ENCODE data around the gene MAGI2.

The MAGI2 gene

GRCh38 chr7:79185605-79186004, 267.9 kb downstream of the MAGI2 start:
- Histone ChIP-seq H3K36me3 (ENCODE audit: insufficient read depth, low read length) (no peaks in the 10 kb centered on the region), H3K4me2 (ENCODE audit: insufficient read depth, low read length) (no peak overlapping the region), H3K27ac (ENCODE audit: low read length) (no peak overlapping the region), H3K9ac (ENCODE audit: low read depth, low read length) (no peak overlapping the region), H3K4me3 (ENCODE audit: low read depth in 1 of 2, low read length in 2 of 2) (no peak overlapping the region), H3K79me2 (ENCODE audit: insufficient read depth, low read length) (no peaks in the 10 kb centered on the region), H4K20me1 (ENCODE audit: insufficient read depth, low read length) (no peaks in the 10 kb centered on the region), H3K9me3 (ENCODE audit: insufficient read depth, low read length, severe bottlenecking) (no peaks in the 10 kb centered on the region), H3K27me3 (ENCODE audit: insufficient read depth, low read length, poor library complexity) (no peaks in the 10 kb centered on the region), H2AFZ (ENCODE audit: low read depth, low read length) (no peak overlapping the region), H3K4me1 (ENCODE audit: insufficient read depth, low read length) (no peaks in the 10 kb centered on the region)
- no peak for DNase-seq
- TF ChIP-seq EZH2 (IDR thresholded peaks at IDR 0.05; ENCODE audit: borderline replicate concordance, low read depth, low read length, severe bottlenecking) (no peak), CTCF (IDR thresholded peaks at IDR 0.05; ENCODE audit: borderline replicate concordance, extremely low read depth, low read length, poor library complexity, severe bottlenecking) (no peak)
- no peak for ATAC-seq (ENCODE audit: insufficient read depth, low read depth)

- no peak overlapping the region for H2AFZ ChIP-seq (ENCODE audit: low read depth, low read length)
- DNase-seq (no peak), ATAC-seq (ENCODE audit: insufficient read depth, low read depth) (no peak)
- no peaks in the 10 kb centered on the region for H3K4me1 ChIP-seq (ENCODE audit: insufficient read depth, low read length)
- H3K9ac ChIP-seq (ENCODE audit: low read depth, low read length), result no peak overlapping the region
- H3K4me3 ChIP-seq (ENCODE audit: low read depth in 1 of 2, low read length in 2 of 2), result no peak overlapping the region
- no peaks in the 10 kb centered on the region for H3K36me3 ChIP-seq (ENCODE audit: insufficient read depth, low read length)
- no peaks in the 10 kb centered on the region for H3K9me3 ChIP-seq (ENCODE audit: insufficient read depth, low read length, severe bottlenecking)
- H3K27me3 ChIP-seq (ENCODE audit: insufficient read depth, low read length, poor library complexity), result no peaks in the 10 kb centered on the region
- H4K20me1 ChIP-seq (ENCODE audit: insufficient read depth, low read length), result no peaks in the 10 kb centered on the region
- H3K4me2 ChIP-seq (ENCODE audit: insufficient read depth, low read length), result no peak overlapping the region
- no peak overlapping the region for H3K27ac ChIP-seq (ENCODE audit: low read length)
- H3K79me2 ChIP-seq (ENCODE audit: insufficient read depth, low read length), result no peaks in the 10 kb centered on the region
- no peak for TF ChIP-seq CTCF (IDR thresholded peaks at IDR 0.05; ENCODE audit: borderline replicate concordance, extremely low read depth, low read length, poor library complexity, severe bottlenecking)
- no peak for TF ChIP-seq EZH2 (IDR thresholded peaks at IDR 0.05; ENCODE audit: borderline replicate concordance, low read depth, low read length, severe bottlenecking)
Observed at GRCh38 chr7:79182283-79182682, 271.2 kb downstream of the MAGI2 start.

GRCh38 chr7:79180533-79180932, 272.9 kb downstream of the MAGI2 start:
- no peaks in the 10 kb centered on the region for H3K9me3 ChIP-seq (ENCODE audit: insufficient read depth, low read length, severe bottlenecking)
- no peak overlapping the region for H2AFZ ChIP-seq (ENCODE audit: low read depth, low read length)
- no peak for TF ChIP-seq EZH2 (IDR thresholded peaks at IDR 0.05; ENCODE audit: borderline replicate concordance, low read depth, low read length, severe bottlenecking)
- no peak for TF ChIP-seq CTCF (IDR thresholded peaks at IDR 0.05; ENCODE audit: borderline replicate concordance, extremely low read depth, low read length, poor library complexity, severe bottlenecking)
- no peaks in the 10 kb centered on the region for H4K20me1 ChIP-seq (ENCODE audit: insufficient read depth, low read length)
- no peak for ATAC-seq (ENCODE audit: insufficient read depth, low read depth)
- no peaks in the 10 kb centered on the region for H3K27me3 ChIP-seq (ENCODE audit: insufficient read depth, low read length, poor library complexity)
- H3K79me2 ChIP-seq (ENCODE audit: insufficient read depth, low read length), result no peaks in the 10 kb centered on the region
- no peaks in the 10 kb centered on the region for H3K36me3 ChIP-seq (ENCODE audit: insufficient read depth, low read length)
- DNase-seq, result no peak
- H3K9ac ChIP-seq (ENCODE audit: low read depth, low read length), result no peak overlapping the region
- H3K4me1 ChIP-seq (ENCODE audit: insufficient read depth, low read length), result no peaks in the 10 kb centered on the region
- H3K27ac ChIP-seq (ENCODE audit: low read length), result no peak overlapping the region
- H3K4me2 ChIP-seq (ENCODE audit: insufficient read depth, low read length), result no peak overlapping the region
- no peak overlapping the region for H3K4me3 ChIP-seq (ENCODE audit: low read depth in 1 of 2, low read length in 2 of 2)

Measured in DND-41 (cell line).